H1 (cell line): ENCODE data around the gene CEP152. TPM values are rescaled to one million over a fixed set of nuclear protein-coding genes. Genes with fewer than 3 reads are reported as not detected.

ENCODE experiments used
- CTCF ChIA-PET: fragments of 300-600 bp; sonication (Branson Sonifier 250); formaldehyde crosslinking; loops from one replicate; lab custom pipeline; 2021; ENCODE audit not compliant: partially characterized antibody; lab: Charles Lee
- POLR2A ChIA-PET: fragments of 300-600 bp; sonication (Branson Sonifier 250); formaldehyde crosslinking; loops from one replicate; lab custom pipeline; 2021; ENCODE audit warnings: inconsistent platforms; ENCODE audit not compliant: partially characterized antibody; lab: Charles Lee
- DNase-seq, 2 experiments: peaks; one replicate each; pipeline versions ENCODE4 v3.0.0 to v3.0.0-alpha.2; 2010 to 2022; ENCODE audit warnings: low spot score in 2 of 2, low read depth in 1 of 2, mixed read lengths in 1 of 2
- FAIRE-seq: peaks from 2 replicates; lab custom pipeline; 2011; peaks lifted over from hg19 to GRCh38; lab: Jason Lieb, UNC
- H2AFZ ChIP-seq: 2 replicates; pipeline ENCODE4 v1.8.1; 2012; ENCODE audit warnings: low read length, inconsistent platforms
- H2AK5ac ChIP-seq: 2 replicates; pipeline ENCODE4 v1.6.1; 2013; ENCODE audit warnings: low read depth, low read length
- H2BK120ac ChIP-seq: replicated peaks from 2 replicates; pipeline ENCODE3; 2013; ENCODE audit warnings: low read depth, low read length, inconsistent platforms
- H2BK12ac ChIP-seq: 2 replicates; pipeline ENCODE4 v1.6.1; 2013; ENCODE audit warnings: low read depth, low read length
- H2BK15ac ChIP-seq: 2 replicates; pipeline ENCODE4 v1.6.1; 2013; ENCODE audit warnings: low read length
- H2BK20ac ChIP-seq: 2 replicates; pipeline ENCODE4 v1.6.1; 2013; ENCODE audit warnings: low read length
- H2BK5ac ChIP-seq: 2 replicates; pipeline ENCODE4 v1.6.1; 2013; ENCODE audit warnings: low read depth, low read length
- H3K14ac ChIP-seq: 2 replicates; pipeline ENCODE4 v1.6.1; 2013; ENCODE audit warnings: inconsistent platforms; ENCODE audit not compliant: insufficient read length
- H3K18ac ChIP-seq: 2 replicates; pipeline ENCODE4 v1.6.1; 2013; ENCODE audit warnings: low read length; ENCODE audit errors: extremely low read depth
- H3K23ac ChIP-seq: 2 replicates; pipeline ENCODE4 v1.6.1; 2013; ENCODE audit warnings: inconsistent platforms; ENCODE audit not compliant: insufficient read length
- H3K23me2 ChIP-seq: 2 replicates; pipeline ENCODE4 v1.6.1; 2013; ENCODE audit warnings: low read depth, low read length
- H3K27ac ChIP-seq: 2 replicates; pipeline ENCODE4 v1.6.1; 2011; ENCODE audit warnings: low read depth, low read length, inconsistent platforms
- H3K27me3 ChIP-seq, 4 experiments: replicated peaks in 1 of 4; 1 replicate in 1 of 4; 2 replicates in 3 of 4; pipeline versions ENCODE4 v1.6.1 to v1.8.1; 2011 to 2013; ENCODE audit warnings: low read length in 3 of 4, mild to moderate bottlenecking in 3 of 4, inconsistent platforms in 2 of 4, mixed read lengths in 2 of 4, moderate library complexity in 1 of 4; ENCODE audit not compliant: control insufficient read depth in 3 of 4, insufficient read depth in 3 of 4; ENCODE audit errors: extremely low read depth in 1 of 4
- H3K36me3 ChIP-seq, 4 experiments: 2 replicates each; pipeline versions ENCODE4 v1.6.1 to v1.8.1; 2011 to 2013; ENCODE audit warnings: mild to moderate bottlenecking in 4 of 4, low read length in 3 of 4, moderate library complexity in 2 of 4, control low read depth in 1 of 4, inconsistent platforms in 1 of 4; ENCODE audit not compliant: insufficient read depth in 4 of 4, control insufficient read depth in 2 of 4
- H3K4ac ChIP-seq: replicated peaks from 2 replicates; pipeline ENCODE3; 2013; ENCODE audit warnings: low read length, low read depth, mixed read lengths, inconsistent platforms; ENCODE audit not compliant: insufficient read length
- H3K4me1 ChIP-seq, 4 experiments: replicated peaks in 1 of 4; 1 replicate in 1 of 4; 2 replicates in 3 of 4; pipeline versions ENCODE4 v1.6.1 to v1.8.1; 2011 to 2013; ENCODE audit warnings: low read length in 3 of 4, inconsistent platforms in 2 of 4, mixed read lengths in 1 of 4; ENCODE audit not compliant: insufficient read depth in 4 of 4, control insufficient read depth in 3 of 4
- H3K4me2 ChIP-seq, 2 experiments: 2 replicates each; pipeline versions ENCODE4 v1.6.1 to v1.8.1; 2011 to 2013; ENCODE audit warnings: low read depth in 2 of 2, low read length in 2 of 2, control low read depth in 1 of 2, inconsistent platforms in 1 of 2, mild to moderate bottlenecking in 1 of 2; ENCODE audit not compliant: insufficient read depth in 1 of 2
- H3K4me3 ChIP-seq, 4 experiments: fragments of 200-600, 300-600 bp in 1 of 4; sonication (generic), shearing (Covaris generic), sonication (Bioruptor Twin) in 1 of 4; 2 replicates each; pipeline versions ENCODE4 v1.5.1 to v1.8.1; 2011 to 2016; ENCODE audit warnings: low read length in 4 of 4, low read depth in 3 of 4, control low read depth in 2 of 4, inconsistent platforms in 2 of 4, mild to moderate bottlenecking in 2 of 4, mixed read lengths in 1 of 4, moderate library complexity in 1 of 4; ENCODE audit not compliant: insufficient read depth in 2 of 4; ENCODE audit errors: extremely low read depth in 1 of 4
- H3K56ac ChIP-seq: replicated peaks from 2 replicates; pipeline ENCODE3; 2013; ENCODE audit warnings: low read depth, mild to moderate bottlenecking, mixed read lengths, low read length, inconsistent platforms; ENCODE audit not compliant: insufficient read length
- H3K79me1 ChIP-seq: 2 replicates; pipeline ENCODE4 v1.6.1; 2013; ENCODE audit warnings: low read depth, low read length, control low read depth
- H3K79me2 ChIP-seq, 2 experiments: 2 replicates each; pipeline versions ENCODE4 v1.6.1 to v1.8.1; 2012 to 2013; ENCODE audit warnings: low read length in 2 of 2, mild to moderate bottlenecking in 2 of 2, inconsistent platforms in 1 of 2; ENCODE audit not compliant: insufficient read depth in 2 of 2, control insufficient read depth in 1 of 2
- H3K9ac ChIP-seq, 4 experiments: replicated peaks in 1 of 4; 1 replicate in 1 of 4; 2 replicates in 3 of 4; pipeline versions ENCODE4 v1.6.1 to v1.8.1; 2011 to 2013; ENCODE audit warnings: low read depth in 3 of 4, low read length in 3 of 4, control low read depth in 2 of 4, mild to moderate bottlenecking in 2 of 4, moderate library complexity in 2 of 4, inconsistent platforms in 1 of 4; ENCODE audit errors: extremely low read depth in 1 of 4
- H3K9me3 ChIP-seq, 2 experiments: 2 replicates each; pipeline versions ENCODE4 v1.6.1 to v1.8.1; 2012 to 2013; ENCODE audit warnings: mild to moderate bottlenecking in 2 of 2, moderate library complexity in 2 of 2, control low read depth in 1 of 2, inconsistent platforms in 1 of 2, low read depth in 1 of 2, low read length in 1 of 2, mixed read lengths in 1 of 2; ENCODE audit not compliant: insufficient read depth in 2 of 2
- H4K20me1 ChIP-seq, 2 experiments: replicated peaks in 1 of 2; 2 replicates each; pipeline versions ENCODE3 to v1.8.1; 2011 to 2013; ENCODE audit warnings: inconsistent platforms in 2 of 2, low read length in 2 of 2, mild to moderate bottlenecking in 1 of 2; ENCODE audit not compliant: insufficient read depth in 2 of 2, control insufficient read depth in 1 of 2
- H4K5ac ChIP-seq: 2 replicates; pipeline ENCODE4 v1.6.1; 2013; ENCODE audit warnings: low read length, low read depth, mixed read lengths, inconsistent platforms; ENCODE audit not compliant: insufficient read length
- H4K8ac ChIP-seq: 2 replicates; pipeline ENCODE4 v1.8.0; 2013; ENCODE audit warnings: mild to moderate bottlenecking, moderate library complexity, low read length, inconsistent platforms; ENCODE audit not compliant: insufficient read depth; ENCODE audit errors: extremely low read depth
- H4K91ac ChIP-seq: replicated peaks from 2 replicates; pipeline ENCODE3; 2013; ENCODE audit warnings: low read length, mixed read lengths, inconsistent platforms; ENCODE audit not compliant: insufficient read length
- CEBPB ChIP-seq: IDR thresholded peaks from 2 replicates; pipeline ENCODE4 v1.6.1; 2012; ENCODE audit warnings: low read depth, low read length
- KDM4A ChIP-seq: IDR thresholded peaks from one replicate; pipeline ENCODE4 v1.7.1; 2012; ENCODE audit warnings: low read depth, mild to moderate bottlenecking, moderate library complexity, low read length, inconsistent platforms; ENCODE audit not compliant: severe bottlenecking
- RAD21 ChIP-seq, 2 experiments: IDR thresholded peaks in 1 of 2; conservative IDR thresholded peaks in 1 of 2; 2 replicates each; pipeline ENCODE4 v1.6.1; 2011; ENCODE audit warnings: low read depth in 2 of 2, low read length in 2 of 2, improper control_type of control experiment in 1 of 2, inconsistent platforms in 1 of 2, mild to moderate bottlenecking in 1 of 2, moderate library complexity in 1 of 2
- TBP ChIP-seq: IDR thresholded peaks from 2 replicates; pipeline ENCODE4 v1.6.1; 2011; ENCODE audit warnings: low read depth, low read length, improper control_type of control experiment
- WGBS, 2 experiments: shearing (Covaris generic) in 1 of 2; methylation state at CpG; one replicate each; pipeline versions ENCODE4 v1.1.6 to v1.1.7; 2013 to 2015; ENCODE audit warnings: low lambda C conversion rate in 2 of 2, mixed read lengths in 2 of 2, inconsistent platforms in 1 of 2, low coverage in 1 of 2, missing lambda C conversion rate in 1 of 2; ENCODE audit not compliant: insufficient replicate concordance in 2 of 2, insufficient coverage in 1 of 2, insufficient read length in 1 of 2; ENCODE audit errors: extremely low coverage in 1 of 2, missing lambda C conversion rate in 1 of 2; 5-methylcytosine and 5-hydroxymethylcytosine counted together
- polyA plus RNA-seq, 7 experiments: library from polyadenylated mRNA; depleted of rRNA in 3 of 7; stranded (reverse) in 5 of 7; unstranded in 2 of 7; fragments of >200 nt in 5 of 7; fragments of 200-250 nt in 2 of 7; gene quantifications; 1 replicate in 5 of 7; 2 replicates in 1 of 7; 4 replicates in 1 of 7; pipeline versions ENCODE4 v1.2.1 to v1.2.3, GENCODE V29; 2011 to 2013; ENCODE audit warnings: missing spikeins in 2 of 7, mixed read lengths in 2 of 7
- total RNA-seq: library from RNA; stranded (reverse); fragmentation: NEBNext Ultra II Directional; extraction: Animal tissue kit (Norgen Biotek cat#: 25700); gene quantifications from 2 replicates; pipeline ENCODE4 v1.2.1, GENCODE V29; 2021

The CEP152 gene
- total and polyA plus RNA-seq, 2 of the 8 experiments (the other 6 are each of a cell fraction or from before 2014, with no cell fraction given): 1.4 to 16.2 TPM

GRCh38 chr15:48800245-48800644 is 10.6 kb downstream of the CEP152 start:
- H2BK15ac ChIP-seq: no peak overlapping the region
- H2AK5ac ChIP-seq: no peak overlapping the region
- peaks cover 2% of the 10 kb centered on the region in 2 experiments for H4K20me1 ChIP-seq
- H2BK5ac ChIP-seq: no peak overlapping the region
- CTCF ChIA-PET: no interaction called here
- no peak overlapping the region for H3K9ac ChIP-seq
- POLR2A ChIA-PET: no interaction called here
- H3K14ac ChIP-seq: no peak overlapping the region
- no peak overlapping the region for H3K4me3 ChIP-seq
- H2BK20ac ChIP-seq: no peak overlapping the region
- H3K4me2 ChIP-seq: no peak overlapping the region
- no peak overlapping the region for H4K8ac ChIP-seq
- no peak overlapping the region for H4K91ac ChIP-seq
- H4K5ac ChIP-seq: no peak overlapping the region
- no peak overlapping the region for H3K4ac ChIP-seq
- FAIRE-seq (no peak), DNase-seq (no peak)
- peaks cover 0 to 21% (median 3%) of the 10 kb centered on the region in 4 experiments; a peak in 4 of 8 replicates for H3K36me3 ChIP-seq
- no peaks in the 10 kb centered on the region for H3K27me3 ChIP-seq
- H2AFZ ChIP-seq: no peak overlapping the region
- no peak overlapping the region for H3K23ac ChIP-seq
- WGBS, 2 experiments: 80% methylated on average over 1 of the region's 1 CpG; no CpG with 5 or more reads in 1 of the 2 experiments
- no peak overlapping the region for H3K18ac ChIP-seq
- H3K79me1 ChIP-seq: peaks cover 5% of the 10 kb centered on the region; the same call in 1 of the 2 replicates
- TF ChIP-seq KDM4A: no peak
- no peak for TF ChIP-seq TBP
- no peak for TF ChIP-seq RAD21 (IDR thresholded peaks at IDR 0.05 in 1 of 2, conservative IDR thresholded peaks at IDR 0.05 in 1 of 2; ENCODE audit: low read depth in 2 of 2, low read length in 2 of 2)
- no peak for TF ChIP-seq CEBPB
- H2BK12ac ChIP-seq: no peak overlapping the region
- peaks cover 0 to 50% of the 10 kb centered on the region in 2 experiments; a peak in 2 of 4 replicates for H3K79me2 ChIP-seq
- no peak overlapping the region for H3K27ac ChIP-seq
- no peak overlapping the region for H3K56ac ChIP-seq
- H3K9me3 ChIP-seq: no peaks in the 10 kb centered on the region
- H3K23me2 ChIP-seq: no peaks in the 10 kb centered on the region
- peaks cover 0 to 5% (median 2%) of the 10 kb centered on the region in 4 experiments; a peak in 4 of 7 replicates for H3K4me1 ChIP-seq
- no peak overlapping the region for H2BK120ac ChIP-seq
